MM.1S (cell line): ENCODE measurements around the gene ESYT3.

Experiments used
- DNase-seq: peaks from one replicate; pipeline ENCODE4 v3.0.0-alpha.2; 2015
- H2AFZ ChIP-seq: fragments of 300-600 bp; sonication (generic); 2 replicates; pipeline ENCODE4 v1.6.0; 2016; ENCODE audit warnings: antibody characterized with exemption, low read length
- H3F3A ChIP-seq: fragments of 300-600 bp; sonication (generic); 2 replicates; pipeline ENCODE4 v1.6.1; 2016; ENCODE audit warnings: mild to moderate bottlenecking, antibody characterized with exemption, low read length, moderate library complexity, mixed read lengths; ENCODE audit not compliant: insufficient read depth
- H3K27ac ChIP-seq: fragments of 300-600 bp; sonication (generic); 2 replicates; pipeline ENCODE4 v1.5.1; 2016; ENCODE audit warnings: mild to moderate bottlenecking, low read length
- H3K27me3 ChIP-seq: fragments of 300-600 bp; sonication (generic); replicated peaks from 2 replicates; pipeline ENCODE4 v1.6.0; 2016; ENCODE audit warnings: low read length; ENCODE audit not compliant: insufficient read depth
- H3K36me3 ChIP-seq: fragments of 300-600 bp; sonication (generic); replicated peaks from 2 replicates; pipeline ENCODE4 v1.6.1; 2016; ENCODE audit warnings: mild to moderate bottlenecking, low read length, mixed read lengths; ENCODE audit not compliant: insufficient read depth
- H3K4me1 ChIP-seq: fragments of 300-600 bp; sonication (generic); 2 replicates; pipeline ENCODE4 v1.6.1; 2016; ENCODE audit warnings: low read length, mixed read lengths
- H3K4me2 ChIP-seq: fragments of 300-600 bp; sonication (generic); 2 replicates; pipeline ENCODE4 v1.6.0; 2016; ENCODE audit warnings: low read depth, low read length
- H3K4me3 ChIP-seq: fragments of 300-600 bp; sonication (generic); 2 replicates; pipeline ENCODE4 v1.5.1; 2016; ENCODE audit warnings: low read length, mixed read lengths
- H3K79me2 ChIP-seq: fragments of 300-600 bp; sonication (generic); 2 replicates; pipeline ENCODE4 v1.6.1; 2016; ENCODE audit warnings: mixed run types, low read length, mixed read lengths
- H3K9ac ChIP-seq: fragments of 300-600 bp; sonication (generic); 2 replicates; pipeline ENCODE4 v1.6.1; 2016; ENCODE audit warnings: low read length, mixed read lengths
- H3K9me2 ChIP-seq: fragments of 300-600 bp; sonication (generic); replicated peaks from 2 replicates; pipeline ENCODE4 v1.6.1; 2016; ENCODE audit warnings: mild to moderate bottlenecking, low read length, mixed read lengths; ENCODE audit not compliant: insufficient read depth
- H3K9me3 ChIP-seq: fragments of 300-600 bp; sonication (generic); replicated peaks from 2 replicates; pipeline ENCODE4 v1.6.1; 2016; ENCODE audit warnings: mild to moderate bottlenecking, low read length, mixed read lengths; ENCODE audit not compliant: insufficient read depth
- H4K20me1 ChIP-seq: fragments of 300-600 bp; sonication (generic); 2 replicates; pipeline ENCODE4 v1.6.1; 2016; ENCODE audit warnings: mild to moderate bottlenecking, low read length, moderate library complexity, mixed read lengths; ENCODE audit not compliant: insufficient read depth
- EZH2 ChIP-seq: fragments of 300-600 bp; sonication (generic); optimal IDR thresholded peaks from 2 replicates; pipeline ENCODE3; 2017; ENCODE audit warnings: low read depth, mild to moderate bottlenecking, antibody characterized with exemption, low read length, mixed read lengths
- EZH2phosphoT487 ChIP-seq: fragments of 300-600 bp; sonication (generic); IDR thresholded peaks from 2 replicates; pipeline ENCODE4 v1.6.1; 2018; ENCODE audit warnings: antibody characterized with exemption, low read length
- TF ChIP-seq, protein P1 (sequence below): fragments of 300-600 bp; sonication (generic); IDR thresholded peaks from 2 replicates; pipeline ENCODE4 v1.5.1; 2016; ENCODE audit warnings: antibody characterized with exemption, low read length, mixed read lengths

Gene ESYT3

DNA sequence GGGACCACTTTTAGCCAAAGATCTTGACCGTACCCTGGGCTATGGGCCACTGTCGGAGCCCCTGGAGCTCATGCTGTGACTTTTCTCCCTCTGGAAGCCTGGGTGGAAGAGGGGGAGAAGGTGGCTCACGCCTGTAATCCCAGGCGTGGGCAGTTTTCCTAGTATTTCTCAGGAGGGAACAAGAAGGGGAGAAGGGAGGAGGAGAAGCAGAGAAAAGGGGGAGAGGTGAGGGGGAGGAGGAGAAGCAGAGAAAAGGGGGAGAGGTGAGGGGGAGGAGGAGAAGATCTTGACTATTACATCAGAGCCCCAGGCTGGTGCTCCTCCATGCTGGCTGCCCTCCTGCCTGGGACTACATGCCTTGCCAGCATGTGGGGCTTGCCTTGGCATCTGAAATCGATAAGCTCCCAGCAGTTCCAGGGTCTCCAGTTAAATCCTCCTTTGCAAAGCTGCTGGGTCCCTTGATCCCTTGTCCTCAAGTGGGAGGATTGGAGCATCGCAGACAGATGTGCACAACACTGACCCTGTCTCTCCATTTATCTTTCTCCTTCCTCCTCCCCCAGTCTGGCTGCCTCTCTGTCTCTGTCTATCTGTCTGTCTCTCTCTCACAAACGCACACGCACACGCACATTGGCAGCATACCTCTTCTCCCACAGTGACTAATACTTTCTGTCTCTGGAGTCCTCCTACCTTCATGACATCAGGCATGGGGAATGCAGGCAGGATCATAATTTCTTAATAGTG lies 44.4 kb upstream of the ESYT3 start:
- no peak for TF ChIP-seq EZH2phosphoT487
- TF ChIP-seq, protein P1, sequence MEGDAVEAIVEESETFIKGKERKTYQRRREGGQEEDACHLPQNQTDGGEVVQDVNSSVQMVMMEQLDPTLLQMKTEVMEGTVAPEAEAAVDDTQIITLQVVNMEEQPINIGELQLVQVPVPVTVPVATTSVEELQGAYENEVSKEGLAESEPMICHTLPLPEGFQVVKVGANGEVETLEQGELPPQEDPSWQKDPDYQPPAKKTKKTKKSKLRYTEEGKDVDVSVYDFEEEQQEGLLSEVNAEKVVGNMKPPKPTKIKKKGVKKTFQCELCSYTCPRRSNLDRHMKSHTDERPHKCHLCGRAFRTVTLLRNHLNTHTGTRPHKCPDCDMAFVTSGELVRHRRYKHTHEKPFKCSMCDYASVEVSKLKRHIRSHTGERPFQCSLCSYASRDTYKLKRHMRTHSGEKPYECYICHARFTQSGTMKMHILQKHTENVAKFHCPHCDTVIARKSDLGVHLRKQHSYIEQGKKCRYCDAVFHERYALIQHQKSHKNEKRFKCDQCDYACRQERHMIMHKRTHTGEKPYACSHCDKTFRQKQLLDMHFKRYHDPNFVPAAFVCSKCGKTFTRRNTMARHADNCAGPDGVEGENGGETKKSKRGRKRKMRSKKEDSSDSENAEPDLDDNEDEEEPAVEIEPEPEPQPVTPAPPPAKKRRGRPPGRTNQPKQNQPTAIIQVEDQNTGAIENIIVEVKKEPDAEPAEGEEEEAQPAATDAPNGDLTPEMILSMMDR = no peak
- TF ChIP-seq EZH2 = no peak
- Histone ChIP-seq H3K4me2 (no peak overlapping the region), H3K79me2 (no peaks in the 10 kb centered on the region), H3K4me3 (no peak overlapping the region), H3K9me3 (no peaks in the 10 kb centered on the region), H3K27me3 (no peaks in the 10 kb centered on the region), H3F3A (no peaks in the 10 kb centered on the region), H3K36me3 (no peaks in the 10 kb centered on the region), H2AFZ (no peak overlapping the region), H3K9me2 (no peaks in the 10 kb centered on the region), H3K27ac (no peak overlapping the region), H3K4me1 (no peaks in the 10 kb centered on the region), H3K9ac (no peak overlapping the region), H4K20me1 (no peaks in the 10 kb centered on the region)
- no peak for DNase-seq

DNA sequence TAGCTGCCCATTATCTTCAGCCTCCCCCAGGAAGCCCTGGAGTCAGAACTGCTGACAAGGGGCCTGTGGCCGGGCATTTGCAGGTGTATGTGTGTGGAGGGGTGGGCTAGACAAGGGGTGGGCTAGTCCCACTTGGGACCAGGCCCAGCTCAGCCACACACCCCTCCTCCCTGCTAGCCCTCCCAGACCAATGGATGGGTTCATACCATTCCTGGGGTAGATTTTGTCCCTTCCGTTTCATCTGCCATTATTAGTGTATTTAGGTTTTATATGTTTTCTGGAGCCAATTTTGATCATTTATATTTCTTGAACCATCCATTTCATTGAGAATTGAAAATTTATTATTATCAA lies 43.9 kb upstream of the ESYT3 start:
- Histone ChIP-seq H4K20me1 (no peaks in the 10 kb centered on the region), H3K4me3 (no peak overlapping the region), H3K27ac (no peak overlapping the region), H3F3A (no peaks in the 10 kb centered on the region), H3K9me3 (no peaks in the 10 kb centered on the region), H3K4me1 (no peaks in the 10 kb centered on the region), H3K36me3 (no peaks in the 10 kb centered on the region), H3K27me3 (no peaks in the 10 kb centered on the region), H2AFZ (no peak overlapping the region), H3K4me2 (no peak overlapping the region), H3K9ac (no peak overlapping the region), H3K9me2 (no peaks in the 10 kb centered on the region), H3K79me2 (no peaks in the 10 kb centered on the region)
- TF ChIP-seq EZH2 (no peak), EZH2phosphoT487 (no peak)
- TF ChIP-seq, protein P1 = no peak
- DNase-seq = no peak

DNA sequence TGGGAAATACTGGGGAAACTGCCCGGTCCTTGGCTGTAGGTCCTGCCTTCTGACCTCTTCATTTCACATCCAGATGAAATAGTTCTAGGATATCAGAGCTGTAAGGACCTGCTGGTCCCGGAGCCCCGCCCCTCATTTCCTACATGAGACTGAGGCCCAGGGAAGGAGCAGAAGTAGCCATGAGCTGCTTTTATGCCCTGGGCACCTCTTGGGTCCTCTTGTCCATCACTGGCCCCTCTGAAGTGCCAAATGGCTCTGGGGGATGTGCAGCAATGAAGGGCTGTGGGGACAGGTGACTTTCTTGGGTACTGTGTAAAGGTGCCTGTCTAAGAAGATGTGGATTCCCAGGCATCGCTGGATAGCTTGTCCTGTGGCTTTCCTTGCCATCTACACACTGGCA lies 40.3 kb upstream of the ESYT3 start:
- DNase-seq = no peak
- Histone ChIP-seq H2AFZ (no peak overlapping the region), H4K20me1 (no peaks in the 10 kb centered on the region), H3K36me3 (no peaks in the 10 kb centered on the region), H3F3A (no peaks in the 10 kb centered on the region), H3K9ac (no peak overlapping the region), H3K4me1 (no peaks in the 10 kb centered on the region), H3K27me3 (no peaks in the 10 kb centered on the region), H3K27ac (no peak overlapping the region), H3K4me3 (no peak overlapping the region), H3K9me3 (no peaks in the 10 kb centered on the region), H3K4me2 (no peak overlapping the region), H3K9me2 (no peaks in the 10 kb centered on the region), H3K79me2 (no peaks in the 10 kb centered on the region)
- TF ChIP-seq, protein P1 = no peak
- TF ChIP-seq EZH2phosphoT487 = no peak
- TF ChIP-seq EZH2 = no peak
